Measurements from ENCODE around the gene VANGL1. TPM values are rescaled to one million over a fixed set of nuclear protein-coding genes. Genes with fewer than 3 reads are reported as not detected.

VANGL1 gene
- polyA plus RNA-seq, 1 experiment = 7.8 TPM

DNA sequence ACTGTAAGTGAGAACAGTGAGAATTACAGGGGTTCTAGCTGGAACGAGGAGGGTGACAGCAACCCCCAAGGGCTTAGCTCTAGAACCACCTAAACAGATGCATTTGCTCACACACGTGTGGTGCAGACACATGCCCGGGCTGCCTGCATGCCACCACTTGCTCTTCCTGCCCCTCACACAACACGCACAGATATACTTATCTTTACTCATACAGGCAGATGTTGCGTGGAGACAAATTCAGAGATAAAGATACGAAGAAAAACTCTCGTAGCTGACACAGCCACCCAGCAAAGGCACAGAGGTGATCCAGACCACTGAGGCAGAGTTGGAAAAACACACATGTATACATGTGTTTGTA, 13.5 kb downstream of the VANGL1 start:
- H3K27me3 ChIP-seq (ENCODE audit: control insufficient read depth, insufficient read depth, low read length) = no peaks in the 10 kb centered on the region
- H3K9me3 ChIP-seq (ENCODE audit: control insufficient read depth, insufficient read depth, low read length) = no peaks in the 10 kb centered on the region
- no peak overlapping the region for H3K27ac ChIP-seq (ENCODE audit: low read depth, low read length)
- DNase-seq (ENCODE audit: low read depth, low spot score) = no peak
- TF ChIP-seq, protein P1, sequence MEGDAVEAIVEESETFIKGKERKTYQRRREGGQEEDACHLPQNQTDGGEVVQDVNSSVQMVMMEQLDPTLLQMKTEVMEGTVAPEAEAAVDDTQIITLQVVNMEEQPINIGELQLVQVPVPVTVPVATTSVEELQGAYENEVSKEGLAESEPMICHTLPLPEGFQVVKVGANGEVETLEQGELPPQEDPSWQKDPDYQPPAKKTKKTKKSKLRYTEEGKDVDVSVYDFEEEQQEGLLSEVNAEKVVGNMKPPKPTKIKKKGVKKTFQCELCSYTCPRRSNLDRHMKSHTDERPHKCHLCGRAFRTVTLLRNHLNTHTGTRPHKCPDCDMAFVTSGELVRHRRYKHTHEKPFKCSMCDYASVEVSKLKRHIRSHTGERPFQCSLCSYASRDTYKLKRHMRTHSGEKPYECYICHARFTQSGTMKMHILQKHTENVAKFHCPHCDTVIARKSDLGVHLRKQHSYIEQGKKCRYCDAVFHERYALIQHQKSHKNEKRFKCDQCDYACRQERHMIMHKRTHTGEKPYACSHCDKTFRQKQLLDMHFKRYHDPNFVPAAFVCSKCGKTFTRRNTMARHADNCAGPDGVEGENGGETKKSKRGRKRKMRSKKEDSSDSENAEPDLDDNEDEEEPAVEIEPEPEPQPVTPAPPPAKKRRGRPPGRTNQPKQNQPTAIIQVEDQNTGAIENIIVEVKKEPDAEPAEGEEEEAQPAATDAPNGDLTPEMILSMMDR (IDR thresholded peaks at IDR 0.05; ENCODE audit: low read depth, low read length) = no peak
- ChIA-PET CTCF (interaction anchor here (4.7 kb wide), 1 partner anchor 52 kb away, joined by 16 read pairs; no protein-coding TSS in a partner anchor), POLR2A (no interaction called here)
- no peak overlapping the region for H3K4me3 ChIP-seq (ENCODE audit: low read depth, low read length)

DNA sequence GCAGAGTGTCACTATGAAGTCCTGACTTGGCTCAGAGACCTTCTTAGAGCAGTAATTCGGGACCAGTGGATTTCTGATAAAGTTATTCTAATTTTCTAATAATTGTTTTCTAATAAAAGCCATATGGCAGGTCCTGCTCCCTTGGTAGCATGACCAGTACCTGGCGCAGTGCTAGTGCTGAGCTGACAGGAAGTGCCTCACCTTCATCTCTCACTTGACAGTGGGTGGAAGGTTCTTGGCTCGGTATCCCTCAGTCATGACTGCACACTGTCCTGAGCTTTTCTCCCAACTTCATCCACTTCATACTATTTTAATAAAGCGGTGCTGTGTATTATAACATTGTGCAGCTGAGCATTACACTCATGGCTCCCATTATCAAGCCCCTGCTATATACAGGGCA, 14.1 kb downstream of the VANGL1 start:
- no peak for DNase-seq (ENCODE audit: low read depth, low spot score)
- CTCF ChIA-PET = interaction anchor here (4.7 kb wide), 1 partner anchor 51 kb away, joined by 16 read pairs; no protein-coding TSS in a partner anchor

DNA sequence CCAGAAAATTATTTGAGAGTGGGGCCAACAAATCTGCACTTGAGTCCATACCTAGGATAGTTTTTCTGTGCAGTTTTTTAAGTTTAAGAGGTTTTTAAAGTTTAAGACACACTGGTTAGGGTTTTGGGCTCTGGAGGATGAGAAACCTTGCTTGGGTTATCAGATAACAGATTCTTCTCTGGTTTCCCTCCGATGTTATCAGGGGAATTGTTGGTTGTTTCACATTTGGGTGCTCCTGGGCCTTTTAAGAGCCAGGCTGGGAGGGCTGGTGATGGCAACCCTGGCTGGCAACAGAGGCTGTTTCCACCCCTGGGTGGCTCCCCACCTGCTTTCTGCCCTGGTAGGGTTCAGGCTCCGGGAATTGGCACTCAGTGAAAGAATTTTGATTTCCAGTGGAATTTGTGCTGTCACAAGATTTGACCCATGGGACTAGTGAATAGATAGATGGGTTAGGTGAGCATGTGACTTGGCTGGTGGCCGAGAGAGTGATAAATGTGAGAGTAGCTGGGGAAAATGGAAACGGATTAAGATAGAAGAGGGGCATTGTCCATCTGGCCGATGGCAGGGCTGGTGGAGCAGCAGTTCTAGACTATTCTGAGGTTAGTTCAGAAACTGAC, 14.8 kb downstream of the VANGL1 start:
- ChIA-PET CTCF (interaction anchor here (1.0 to 4.7 kb wide), 2 partner anchors 50 to 61 kb away, joined by 3 to 16 read pairs; no protein-coding TSS in a partner anchor), POLR2A (no interaction called here)
- Histone ChIP-seq H3K4me3 (ENCODE audit: low read depth, low read length) (no peak overlapping the region), H3K27ac (ENCODE audit: low read depth, low read length) (no peak overlapping the region), H3K27me3 (ENCODE audit: control insufficient read depth, insufficient read depth, low read length) (no peaks in the 10 kb centered on the region), H3K9me3 (ENCODE audit: control insufficient read depth, insufficient read depth, low read length) (no peaks in the 10 kb centered on the region)
- TF ChIP-seq, protein P1 (IDR thresholded peaks at IDR 0.05; ENCODE audit: low read depth, low read length) = no peak
- no peak for DNase-seq (ENCODE audit: low read depth, low spot score)

More for the DNA sequence above, 14.1 kb downstream of the VANGL1 start:
- no peak overlapping the region for H3K4me3 ChIP-seq (ENCODE audit: low read depth, low read length)
- H3K27ac ChIP-seq (ENCODE audit: low read depth, low read length) = no peak overlapping the region
- POLR2A ChIA-PET = no interaction called here
- TF ChIP-seq, protein P1 (IDR thresholded peaks at IDR 0.05; ENCODE audit: low read depth, low read length) = no peak
- H3K27me3 ChIP-seq (ENCODE audit: control insufficient read depth, insufficient read depth, low read length) = no peaks in the 10 kb centered on the region
- H3K9me3 ChIP-seq (ENCODE audit: control insufficient read depth, insufficient read depth, low read length) = no peaks in the 10 kb centered on the region

DNA sequence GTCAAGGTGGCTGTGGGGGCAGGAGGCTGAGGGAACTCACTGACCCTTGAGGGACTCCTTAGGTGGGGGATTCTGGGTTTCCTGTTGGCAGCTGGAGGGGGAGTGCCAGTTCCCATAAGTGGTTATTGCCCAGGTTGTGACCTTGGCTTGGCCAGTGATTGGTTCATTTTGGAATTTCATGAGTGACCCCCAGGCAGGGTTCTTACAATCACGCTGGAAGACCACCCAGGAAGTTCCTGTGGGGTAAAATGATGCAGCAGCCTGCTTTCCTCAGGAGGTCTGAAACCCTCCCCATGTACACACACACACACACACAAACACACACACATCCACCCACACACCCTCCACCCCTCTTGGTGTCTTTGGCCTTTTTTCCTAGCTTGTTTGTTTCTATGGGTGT, 16.9 kb downstream of the VANGL1 start:
- DNase-seq (ENCODE audit: low read depth, low spot score) = no peak
- no peaks in the 10 kb centered on the region for H3K9me3 ChIP-seq (ENCODE audit: control insufficient read depth, insufficient read depth, low read length)

DNA sequence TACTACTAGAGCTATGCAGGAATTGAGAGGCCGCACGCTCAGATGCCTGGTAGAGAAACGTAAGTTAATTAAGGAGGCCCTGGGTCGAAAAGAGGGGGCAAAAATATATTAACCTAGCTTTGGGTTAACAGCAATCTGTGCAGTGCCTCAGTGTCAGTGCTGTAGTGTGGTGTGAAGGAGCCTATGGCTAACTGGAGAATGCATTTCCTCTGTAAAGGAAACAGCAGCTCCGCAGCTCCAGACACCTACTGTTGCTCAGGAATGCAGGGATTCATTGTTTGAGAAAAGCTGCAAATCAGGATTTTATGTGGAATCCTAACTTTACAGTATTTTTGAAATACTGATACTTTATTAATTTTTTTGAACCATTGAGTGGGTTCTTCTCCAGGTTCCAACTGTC, 18.4 kb downstream of the VANGL1 start:
- no peaks in the 10 kb centered on the region for H3K27me3 ChIP-seq (ENCODE audit: control insufficient read depth, insufficient read depth, low read length)
- ChIA-PET CTCF (interaction anchor here (2.5 kb wide), 1 partner anchor 47 kb away, joined by 16 read pairs; no protein-coding TSS in a partner anchor), POLR2A (interaction anchor here (0.6 kb wide), 1 partner anchor 46 kb away, joined by 3 read pairs; no protein-coding TSS in a partner anchor)
- no peak for DNase-seq (ENCODE audit: low read depth, low spot score)
- no peak overlapping the region for H3K27ac ChIP-seq (ENCODE audit: low read depth, low read length)
- no peak overlapping the region for H3K4me3 ChIP-seq (ENCODE audit: low read depth, low read length)
- TF ChIP-seq, protein P1 (IDR thresholded peaks at IDR 0.05; ENCODE audit: low read depth, low read length) = no peak
- H3K9me3 ChIP-seq (ENCODE audit: control insufficient read depth, insufficient read depth, low read length) = no peaks in the 10 kb centered on the region

More for the DNA sequence above, 16.9 kb downstream of the VANGL1 start:
- CTCF ChIA-PET = interaction anchor here (0.7 to 4.7 kb wide), 3 partner anchors 48 to 1685 kb away, joined by 3 to 16 read pairs (median 16); no protein-coding TSS in a partner anchor
- POLR2A ChIA-PET = no interaction called here
- TF ChIP-seq, protein P1 (IDR thresholded peaks at IDR 0.05; ENCODE audit: low read depth, low read length) = no peak
- no peaks in the 10 kb centered on the region for H3K27me3 ChIP-seq (ENCODE audit: control insufficient read depth, insufficient read depth, low read length)
- no peak overlapping the region for H3K27ac ChIP-seq (ENCODE audit: low read depth, low read length)
- no peak overlapping the region for H3K4me3 ChIP-seq (ENCODE audit: low read depth, low read length)

Measured in AG04450 (cell line).